HG02623 (cell line): Measurements from ENCODE around the gene PFKFB3.
"Not testable (repeated sequence)": the region's sequence is repeated elsewhere in the genome, so short reads cannot be mapped to it uniquely, and the experiment has no call there.

Experiments
- ATAC-seq: cut with Tn5 transposase; IDR thresholded peaks from one replicate; pipeline ENCODE4 v1.9.1; 2021; ENCODE audit warnings: moderate library complexity; ENCODE audit not compliant: unreplicated experiment

Gene PFKFB3

DNA sequence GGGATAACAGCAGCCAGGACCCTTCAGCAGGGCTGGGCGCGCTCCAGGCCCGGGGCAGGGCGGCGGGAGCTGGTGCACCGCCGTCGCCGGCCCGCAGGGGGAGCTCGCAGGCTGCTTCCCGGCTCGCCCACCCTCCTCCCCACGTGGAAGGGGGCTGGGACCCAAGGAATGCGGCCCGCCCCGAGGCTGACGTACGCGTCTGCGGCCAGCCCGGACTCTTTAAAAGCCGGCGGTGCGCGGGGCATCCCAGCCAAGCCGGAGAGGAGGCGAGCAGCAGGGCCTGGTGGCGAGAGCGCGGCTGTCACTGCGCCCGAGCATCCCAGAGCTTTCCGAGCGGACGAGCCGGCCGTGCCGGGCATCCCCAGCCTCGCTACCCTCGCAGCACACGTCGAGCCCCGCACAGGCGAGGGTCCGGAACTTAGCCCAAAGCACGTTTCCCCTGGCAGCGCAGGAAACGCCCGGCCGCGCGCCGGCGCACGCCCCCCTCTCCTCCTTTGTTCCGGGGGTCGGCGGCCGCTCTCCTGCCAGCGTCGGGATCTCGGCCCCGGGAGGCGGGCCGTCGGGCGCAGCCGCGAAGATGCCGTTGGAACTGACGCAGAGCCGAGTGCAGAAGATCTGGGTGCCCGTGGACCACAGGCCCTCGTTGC is at the start of gene PFKFB3:
TSS of gene PFKFB3 (plus strand) at position 249 of the 647 bp plus-strand sequence. CDS start at position 578, 329 bp downstream.
- ATAC-seq = peak; percentile 74

DNA sequence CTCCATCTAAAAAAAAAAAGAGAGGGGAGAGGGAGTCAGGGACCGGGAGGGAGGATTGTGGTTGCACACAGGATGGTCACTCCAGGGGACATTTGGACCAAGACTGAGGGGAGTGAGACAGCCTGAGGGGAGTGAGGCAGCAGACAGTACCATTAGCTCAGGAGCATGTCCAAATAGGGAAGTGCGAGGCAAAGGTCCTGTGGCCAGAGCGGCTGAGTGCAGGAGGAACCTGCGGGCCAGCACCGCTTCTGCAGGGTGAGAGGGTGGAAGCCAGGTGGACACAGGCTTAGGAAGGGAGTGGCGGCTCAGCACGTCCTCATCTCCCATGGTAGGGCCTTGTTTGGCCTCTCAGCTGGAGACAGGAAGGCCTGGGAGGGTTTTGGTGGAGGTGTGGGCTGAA is 48.9 kb upstream of the PFKFB3 start:
- ATAC-seq = no peak

DNA sequence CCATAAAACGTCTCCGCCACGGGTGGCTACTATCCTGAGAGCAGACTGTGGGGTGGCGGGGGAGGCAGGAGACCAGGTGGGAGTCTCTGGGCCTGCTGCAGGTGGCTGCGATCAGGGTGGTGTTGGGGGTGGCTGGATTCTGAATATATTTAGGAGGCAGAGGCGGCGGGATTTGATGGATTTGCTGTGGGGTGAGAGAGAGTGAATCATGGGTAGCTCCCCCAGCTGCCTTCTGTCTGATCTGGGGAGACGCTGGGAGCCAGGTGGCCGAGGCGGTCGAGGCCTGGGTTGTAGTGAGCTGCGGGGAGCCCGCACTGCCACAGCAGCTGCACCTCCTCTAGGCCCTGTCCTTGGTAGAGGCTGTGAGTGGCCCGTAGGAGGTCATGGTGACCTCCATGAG is 48.2 kb upstream of the PFKFB3 start:
- no peak for ATAC-seq

DNA sequence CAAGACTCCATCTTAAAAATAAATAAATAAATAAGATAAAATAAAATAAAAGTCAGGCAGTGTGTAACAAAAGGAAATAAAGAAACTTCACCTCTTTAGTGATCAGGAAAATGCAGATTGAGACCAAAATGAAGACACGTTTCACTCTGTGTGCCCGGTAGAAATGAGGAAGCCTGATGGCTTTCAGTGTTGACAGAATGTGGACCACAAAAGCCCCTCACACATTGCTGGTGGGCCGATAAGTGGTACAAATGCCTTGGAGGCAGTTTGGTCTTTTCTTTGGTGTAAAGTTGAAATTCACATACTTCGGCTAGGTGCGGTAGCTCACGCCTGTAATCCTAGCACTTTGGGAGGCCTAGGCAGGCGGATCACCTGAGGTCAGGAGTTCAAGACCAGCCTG is 44.5 kb upstream of the PFKFB3 start:
- ATAC-seq = no peak

DNA sequence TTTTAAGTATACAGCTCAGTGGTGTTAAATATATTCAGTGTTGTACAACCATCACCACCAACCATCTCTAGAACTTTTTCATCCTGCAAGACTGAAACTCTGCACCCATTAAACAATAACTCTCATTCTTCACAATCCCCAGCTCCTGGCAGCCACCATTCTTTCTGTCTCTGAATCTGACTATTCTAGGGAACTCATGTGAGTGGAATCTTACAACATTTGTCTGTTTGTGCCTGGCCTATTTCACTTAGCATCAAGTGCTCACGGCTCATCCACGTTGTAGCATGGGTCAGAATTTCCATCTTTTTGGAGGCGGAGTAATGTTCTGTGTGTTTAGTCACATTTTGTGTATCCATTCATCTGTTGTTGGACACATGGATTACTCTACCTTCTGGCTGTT is 40.8 kb upstream of the PFKFB3 start:
- ATAC-seq = no peak

DNA sequence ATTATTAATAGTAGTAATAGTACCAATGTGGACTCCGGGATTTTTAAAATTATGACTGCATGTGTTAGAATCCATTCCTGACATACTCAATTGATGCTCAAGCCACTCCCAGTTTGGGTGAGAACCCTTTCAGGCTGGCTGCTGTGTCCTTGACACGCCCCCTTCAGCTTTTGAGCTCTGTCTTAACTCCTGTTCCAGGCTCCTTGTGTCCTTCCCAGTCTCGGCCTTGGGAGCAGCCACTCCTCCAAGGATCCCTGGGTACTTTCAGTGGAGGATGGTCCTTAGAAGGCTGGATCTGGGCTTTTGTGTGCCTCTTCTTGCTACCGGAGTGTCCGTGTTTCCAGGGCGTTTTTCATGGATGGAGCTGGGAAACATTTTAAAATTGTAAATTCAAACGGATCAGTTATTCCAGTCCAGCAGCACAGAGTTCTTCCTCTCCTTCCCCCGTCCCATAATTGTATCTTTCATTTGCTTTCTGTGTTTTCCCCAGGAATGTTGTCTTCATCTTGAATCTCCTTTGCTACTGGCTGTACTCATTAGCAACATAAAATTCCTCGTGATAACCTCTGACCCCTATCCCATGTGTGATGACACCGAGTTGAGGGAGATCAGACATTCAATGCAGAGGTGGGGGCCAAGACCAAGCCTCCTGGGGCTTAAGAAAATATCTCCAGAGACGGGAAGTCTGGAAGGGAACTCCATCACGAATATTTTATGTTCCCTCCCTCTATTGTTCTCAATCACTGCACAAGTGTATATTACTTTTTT is 40.0 kb upstream of the PFKFB3 start:
- ATAC-seq = no peak

DNA sequence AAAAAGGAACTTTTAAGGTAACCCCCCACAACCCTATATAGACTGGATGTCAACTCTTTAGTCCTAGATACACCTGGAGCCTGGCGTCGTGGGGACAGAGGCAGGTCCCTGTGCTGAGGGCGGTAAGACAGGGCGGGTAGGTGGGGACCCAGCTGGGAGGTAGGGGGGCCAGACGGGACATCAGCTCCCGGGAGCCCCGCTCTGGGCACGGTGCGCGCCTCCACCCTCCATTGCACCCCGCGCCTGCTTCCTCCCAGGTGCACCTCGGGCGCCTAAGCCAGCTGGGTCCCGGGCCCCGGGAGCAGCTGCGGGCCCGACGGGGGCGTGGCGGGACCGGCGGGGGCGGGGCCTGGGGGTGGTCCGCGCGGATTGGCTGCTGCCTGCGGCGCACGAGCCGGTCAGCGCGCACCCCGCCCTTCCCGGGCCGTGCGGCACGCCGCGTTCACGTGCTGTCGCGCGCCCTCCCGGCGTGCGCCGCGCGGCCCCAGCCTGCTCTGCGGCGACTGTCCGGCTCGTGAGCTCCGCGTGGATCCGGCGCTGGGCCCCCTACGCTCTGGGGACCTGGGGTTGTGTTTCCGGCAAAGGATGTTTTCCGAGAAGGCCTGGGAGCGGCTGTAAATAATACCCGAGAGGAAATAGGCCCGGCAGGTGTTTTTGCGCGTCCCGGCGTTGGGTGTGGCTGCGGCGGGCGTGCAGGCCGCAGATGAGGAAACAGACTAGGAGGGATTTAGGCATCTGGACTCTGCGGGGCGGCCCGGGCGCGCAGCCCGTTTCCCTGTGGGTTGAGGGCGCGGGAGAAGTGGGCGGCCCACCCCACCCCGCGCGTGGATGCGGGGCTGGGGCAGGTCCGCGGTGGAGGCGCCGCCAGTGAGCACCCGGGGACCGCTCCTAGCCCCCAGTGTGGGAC is 39.1 kb upstream of the PFKFB3 start:
- ATAC-seq = peak; percentile 93

DNA sequence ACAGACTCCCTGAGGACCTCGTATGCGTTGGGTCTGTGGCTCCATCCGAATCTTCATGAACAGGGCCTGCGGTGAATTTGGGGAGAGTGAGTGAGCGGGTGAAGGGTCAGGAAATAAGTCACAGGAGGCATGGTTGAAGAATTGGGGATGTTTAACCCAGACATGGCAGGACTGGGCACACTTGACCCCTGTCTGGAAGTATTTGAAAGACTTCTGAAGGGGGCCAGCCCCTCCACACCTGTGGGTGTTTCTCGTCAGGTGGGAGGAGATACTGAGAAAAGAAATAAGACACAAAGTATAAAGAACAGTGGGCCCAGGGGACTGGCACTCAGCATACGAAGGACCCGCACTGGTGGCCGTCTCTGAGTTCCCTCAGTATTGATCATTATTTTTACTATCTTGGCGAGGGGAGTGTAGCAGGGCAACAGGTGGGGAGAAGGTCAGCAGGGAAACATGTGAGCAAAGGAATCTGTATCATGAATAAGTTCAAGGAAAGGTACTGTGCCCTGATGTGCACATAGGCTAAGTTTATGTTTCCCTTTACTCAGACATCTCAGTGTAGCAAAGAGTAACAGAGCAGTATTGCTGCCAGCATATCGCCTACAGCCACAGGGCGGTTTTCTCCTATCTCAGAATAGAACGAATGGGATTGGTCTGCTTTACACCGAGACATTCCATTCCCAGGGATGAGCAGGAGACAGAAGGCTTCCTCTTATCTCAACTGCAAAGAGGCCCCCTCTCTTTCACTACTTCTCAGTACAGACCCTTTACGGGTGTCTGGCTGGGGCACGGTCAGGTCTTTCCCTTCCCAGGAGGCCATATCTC is 38.2 kb upstream of the PFKFB3 start:
- ATAC-seq = no peak

DNA sequence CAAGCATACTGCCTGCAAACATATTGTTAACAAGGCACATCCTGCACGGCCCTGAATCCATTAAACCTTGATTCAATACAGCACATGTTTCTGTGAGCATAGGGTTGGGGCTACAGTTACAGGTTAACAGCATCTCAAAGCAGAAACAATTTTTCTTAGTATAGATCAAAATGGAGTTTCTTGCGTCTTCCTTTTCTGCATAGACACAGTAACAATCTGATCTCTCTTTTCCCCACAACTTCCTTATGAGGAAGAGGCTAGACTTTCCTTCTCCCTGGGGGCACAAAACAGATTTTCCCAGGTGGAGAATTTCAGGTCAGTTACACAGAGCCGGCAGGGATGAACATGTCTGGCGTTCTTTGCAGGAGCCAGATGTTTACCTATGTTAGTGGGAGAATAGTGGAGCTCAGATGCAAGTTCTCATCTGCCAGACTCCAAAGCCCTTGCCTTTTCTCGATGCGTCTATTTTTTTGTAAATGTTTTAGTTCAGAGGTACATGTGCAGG is 37.5 kb upstream of the PFKFB3 start:
- no peak for ATAC-seq

DNA sequence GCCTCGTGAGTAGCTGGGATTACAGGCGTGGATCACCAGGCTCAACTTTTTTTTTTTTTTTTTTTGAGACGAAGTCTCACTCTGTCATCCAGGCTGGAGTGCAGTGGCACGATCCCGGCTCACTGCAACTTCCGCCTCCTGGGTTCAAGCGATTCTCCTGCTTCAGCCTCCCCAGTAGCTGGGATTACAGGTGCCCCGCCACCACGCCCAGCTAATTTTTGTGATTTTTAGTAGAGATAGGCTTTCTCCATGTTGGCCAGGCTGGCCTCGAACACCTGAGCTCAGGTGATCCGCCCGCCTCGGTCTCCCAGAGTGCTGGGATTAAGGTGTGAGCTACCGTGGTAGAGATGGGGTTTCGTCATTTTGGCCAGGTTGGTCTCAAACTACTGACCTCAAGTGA is 36.8 kb upstream of the PFKFB3 start:
- not testable (repeated sequence) for ATAC-seq

DNA sequence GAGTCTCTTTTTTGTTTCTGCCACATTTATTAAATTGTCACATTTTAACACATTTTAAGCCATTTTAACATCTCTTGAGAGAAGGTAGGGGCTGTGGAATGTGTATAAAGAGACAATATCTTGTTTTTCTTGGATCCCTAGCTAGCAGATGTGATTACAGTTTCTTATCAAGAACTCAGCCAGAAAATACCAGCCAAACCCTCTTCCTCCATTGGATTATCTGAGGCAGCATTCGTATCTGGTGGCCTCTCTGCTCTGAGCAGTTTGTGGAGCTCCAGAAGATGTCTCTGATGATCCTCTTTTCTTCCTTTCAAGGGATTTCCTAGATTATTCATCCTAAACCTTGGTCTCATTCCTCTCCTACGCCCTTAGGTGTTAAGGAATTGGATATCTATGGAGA is 35.3 kb upstream of the PFKFB3 start:
- ATAC-seq = no peak

DNA sequence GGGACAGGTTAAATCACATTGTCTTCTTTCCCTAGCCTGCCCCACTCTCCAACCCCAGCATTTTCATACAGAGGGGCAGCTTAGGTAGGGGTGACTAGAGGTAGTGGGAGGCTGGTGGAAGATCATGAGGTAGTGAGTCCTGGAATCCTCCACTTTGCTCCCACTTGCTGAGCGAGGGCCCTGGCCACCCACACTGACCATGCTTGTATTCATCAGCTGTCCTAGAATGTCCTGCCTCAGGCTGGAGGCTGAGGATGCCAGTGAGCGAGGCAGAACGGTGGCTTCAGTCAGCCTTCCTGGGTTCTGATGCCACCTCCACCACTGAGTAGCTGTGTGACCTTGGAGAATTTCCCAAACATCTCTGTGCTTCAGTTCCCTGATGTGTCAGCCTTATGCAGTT is 34.6 kb upstream of the PFKFB3 start:
- ATAC-seq = no peak

DNA sequence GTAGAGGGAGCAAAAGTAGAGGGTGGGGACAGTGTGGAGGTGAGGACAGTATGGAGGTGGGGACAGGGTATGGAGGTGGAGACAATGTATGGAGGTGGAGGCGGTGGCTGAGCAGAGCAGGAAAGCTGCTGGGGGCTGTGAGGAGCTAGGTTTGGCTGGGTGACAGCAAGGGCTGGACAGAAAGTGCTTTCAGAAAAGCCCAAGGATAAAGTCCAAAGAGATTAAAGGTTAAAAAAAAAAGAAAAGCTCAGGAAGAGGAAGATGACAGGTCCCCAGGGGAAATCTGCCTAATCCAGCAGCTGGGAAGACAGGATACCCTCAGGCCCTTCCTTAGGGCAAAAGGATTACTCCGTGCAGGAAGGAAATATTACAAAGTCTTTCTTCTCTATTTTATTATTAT is 32.1 kb upstream of the PFKFB3 start:
- ATAC-seq = no peak

DNA sequence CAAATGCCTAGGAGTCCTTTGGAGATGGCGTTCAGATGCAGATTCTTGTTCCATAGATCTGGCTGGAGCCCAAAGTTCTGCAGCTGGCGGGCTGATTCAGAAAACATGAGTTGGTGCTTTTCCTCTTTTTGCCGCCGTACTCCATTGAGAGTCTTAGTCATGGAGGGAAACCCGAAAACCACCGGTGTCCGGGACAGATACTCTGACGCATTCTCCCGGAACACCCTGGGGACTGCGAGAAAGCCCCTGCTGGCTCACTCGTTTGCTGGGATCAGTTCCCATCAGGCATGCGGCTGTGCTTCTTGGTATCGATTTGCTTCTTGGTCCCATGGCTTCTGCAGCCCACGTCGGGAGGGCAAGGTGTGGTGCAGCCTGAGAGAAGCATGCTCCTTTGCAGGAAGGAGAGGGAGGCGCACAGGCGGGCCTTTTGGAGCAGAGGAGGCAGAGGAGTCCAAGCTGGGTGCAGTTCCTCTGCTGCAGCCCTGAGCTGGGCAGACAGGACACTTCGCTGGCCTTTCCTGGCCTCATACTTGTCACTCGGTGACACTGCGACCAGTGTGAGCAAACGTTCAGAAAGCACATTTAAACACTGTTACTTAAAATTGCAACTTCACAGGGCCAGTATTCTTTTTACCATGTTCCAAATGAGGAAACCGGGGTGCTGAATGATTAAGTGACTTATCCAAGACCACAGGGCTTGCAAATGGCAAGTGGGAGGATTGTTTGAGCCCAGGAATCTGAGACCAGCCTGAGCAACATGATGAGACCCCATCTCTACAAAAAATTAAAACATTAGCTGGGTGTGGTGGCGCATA is 30.6 kb upstream of the PFKFB3 start:
- ATAC-seq = no peak

DNA sequence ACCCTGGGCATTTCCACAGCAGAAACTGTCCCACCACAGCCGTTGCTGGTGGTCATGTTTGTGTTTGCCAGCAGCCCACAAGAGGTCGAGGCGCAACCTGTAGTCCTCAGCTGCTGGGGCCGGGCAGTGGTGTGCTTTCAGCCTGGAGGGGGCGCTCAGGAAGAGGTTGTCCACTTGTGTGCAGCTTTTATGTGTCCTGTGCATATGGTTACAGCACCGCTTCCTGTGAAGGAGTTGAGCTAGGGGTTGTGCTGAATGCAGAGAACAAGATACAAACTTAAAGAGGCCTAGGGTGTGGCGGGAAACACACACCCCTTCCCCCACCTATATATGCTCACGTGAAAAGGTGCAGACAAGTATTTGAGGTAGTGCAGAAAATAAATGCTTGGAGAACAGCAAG is 29.5 kb upstream of the PFKFB3 start:
- no peak for ATAC-seq

DNA sequence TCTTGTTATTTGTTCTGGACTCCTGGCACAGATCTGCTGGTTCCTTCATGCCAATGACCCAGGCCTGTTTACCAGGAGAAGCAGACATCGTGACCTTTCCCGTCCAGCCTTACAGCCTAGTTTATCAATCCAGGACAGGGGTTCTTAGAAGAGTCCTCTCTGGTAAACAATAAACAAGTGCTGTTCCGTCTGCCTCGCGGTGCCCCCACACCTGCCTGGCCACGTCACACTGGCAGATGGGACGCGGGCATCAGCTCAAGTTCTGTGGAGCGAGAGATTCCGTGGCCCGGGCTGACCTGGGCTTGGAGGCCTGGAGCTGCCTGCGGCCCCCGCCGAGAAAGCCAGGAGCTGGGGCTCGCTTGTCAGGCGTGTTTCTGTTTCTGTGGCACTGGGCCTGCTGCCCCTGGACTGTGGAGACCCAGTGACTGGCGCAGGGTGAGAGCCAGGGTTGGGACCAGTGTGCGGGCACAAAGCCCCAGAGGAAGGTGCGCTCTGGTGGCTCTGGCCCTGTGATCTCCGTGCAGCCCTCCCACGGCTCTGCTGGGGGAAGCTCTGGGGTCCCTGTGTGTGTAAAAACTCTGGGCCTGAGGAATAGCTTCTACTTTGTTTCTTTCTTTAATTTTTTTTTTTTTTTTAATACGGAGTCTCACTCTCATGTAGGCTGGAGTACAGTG is 28.4 kb upstream of the PFKFB3 start:
- no peak for ATAC-seq

DNA sequence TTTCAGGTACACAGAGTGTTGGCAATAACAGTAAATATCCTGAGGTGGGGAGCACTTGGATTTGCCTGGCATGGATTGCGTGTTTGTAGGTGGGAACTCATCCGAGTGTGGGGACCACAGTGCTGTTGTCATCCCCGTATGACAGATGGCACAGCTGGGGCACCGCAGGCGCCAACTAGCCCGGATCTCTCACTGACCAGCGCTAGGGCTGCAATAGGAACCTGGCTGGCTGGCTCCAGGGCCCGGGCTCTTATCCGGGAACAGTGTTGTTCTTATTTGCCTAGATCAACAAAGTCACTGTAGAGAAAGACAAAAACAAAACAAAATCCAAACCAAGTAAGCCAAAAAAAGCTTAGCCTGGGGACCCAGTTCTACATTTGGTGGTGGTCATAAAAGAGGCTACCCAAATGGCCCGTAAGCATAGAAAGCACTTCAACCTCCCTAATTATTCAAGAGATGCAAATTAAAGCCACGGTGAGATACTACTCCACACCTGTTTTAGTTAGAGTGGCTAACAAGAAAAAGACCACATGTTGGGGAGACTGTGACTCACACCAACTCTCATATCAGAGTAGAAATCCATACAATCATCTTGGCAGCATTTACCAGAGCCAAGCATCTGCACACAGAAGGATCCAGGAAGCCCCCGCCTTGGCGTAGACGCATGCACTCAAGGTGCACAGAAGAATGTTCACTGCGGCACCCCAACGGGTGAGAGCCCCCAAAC is 27.2 kb upstream of the PFKFB3 start:
- no peak for ATAC-seq

DNA sequence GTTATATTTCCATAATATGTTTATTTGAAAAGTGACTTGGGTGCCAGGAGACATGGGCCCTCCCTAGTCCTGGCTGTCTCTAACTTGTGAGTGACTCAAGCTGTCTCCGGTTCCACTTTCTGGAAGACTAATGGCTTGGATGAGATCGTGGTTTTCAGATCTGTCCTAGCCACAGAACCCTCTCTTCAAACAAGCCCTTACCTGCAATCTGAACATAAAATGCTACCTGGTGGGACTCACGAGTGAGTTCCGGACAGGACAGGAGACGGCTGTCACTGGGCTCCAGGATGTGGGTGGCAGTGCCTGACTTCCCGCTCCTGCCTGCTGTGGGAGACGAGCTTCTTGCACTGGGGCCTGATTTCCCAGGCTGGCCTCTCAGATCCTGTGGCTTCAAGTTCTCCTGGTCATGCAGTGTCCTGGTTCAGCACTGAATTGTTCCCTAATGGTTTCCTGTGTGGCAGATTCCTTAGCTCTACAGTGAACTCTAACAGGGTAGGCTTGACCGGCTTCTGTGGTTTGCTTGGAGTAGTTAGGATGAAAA is 26.0 kb upstream of the PFKFB3 start:
- ATAC-seq = no peak
